GM10266 (cell line): ENCODE data around the gene GSK3A.

Experiments
- DNase-seq: peaks from one replicate; pipeline ENCODE4 v3.0.0; 2012; ENCODE audit errors: extremely low spot score
- CTCF ChIP-seq: IDR thresholded peaks from 2 replicates; pipeline ENCODE4 v1.5.1; 2012; ENCODE audit warnings: mild to moderate bottlenecking, low read depth; ENCODE audit not compliant: control insufficient read depth, insufficient read depth; ENCODE audit errors: missing control alignments

The GSK3A gene

GRCh38 chr19:42248270-42249148 lies 6.1 kb upstream of the GSK3A start:
- no peak for DNase-seq
- no peak for TF ChIP-seq CTCF

GRCh38 chr19:42247640-42248199 lies 5.3 kb upstream of the GSK3A start:
- no peak for TF ChIP-seq CTCF
- DNase-seq = no peak

GRCh38 chr19:42246922-42247639 lies 4.7 kb upstream of the GSK3A start:
- DNase-seq = no peak
- no peak for TF ChIP-seq CTCF

GRCh38 chr19:42246143-42246921 lies 3.9 kb upstream of the GSK3A start:
- no peak for DNase-seq
- no peak for TF ChIP-seq CTCF

GRCh38 chr19:42245231-42245630 lies 2.8 kb upstream of the GSK3A start:
- no peak for DNase-seq
- TF ChIP-seq CTCF = no peak

- DNase-seq = peak; percentile 90
- TF ChIP-seq CTCF = peak; percentile 82
Measured at GRCh38 chr19:42244347-42245220, 2.2 kb upstream of the GSK3A start.
